ENCODE data around the gene PIGP.

PIGP gene

DNA sequence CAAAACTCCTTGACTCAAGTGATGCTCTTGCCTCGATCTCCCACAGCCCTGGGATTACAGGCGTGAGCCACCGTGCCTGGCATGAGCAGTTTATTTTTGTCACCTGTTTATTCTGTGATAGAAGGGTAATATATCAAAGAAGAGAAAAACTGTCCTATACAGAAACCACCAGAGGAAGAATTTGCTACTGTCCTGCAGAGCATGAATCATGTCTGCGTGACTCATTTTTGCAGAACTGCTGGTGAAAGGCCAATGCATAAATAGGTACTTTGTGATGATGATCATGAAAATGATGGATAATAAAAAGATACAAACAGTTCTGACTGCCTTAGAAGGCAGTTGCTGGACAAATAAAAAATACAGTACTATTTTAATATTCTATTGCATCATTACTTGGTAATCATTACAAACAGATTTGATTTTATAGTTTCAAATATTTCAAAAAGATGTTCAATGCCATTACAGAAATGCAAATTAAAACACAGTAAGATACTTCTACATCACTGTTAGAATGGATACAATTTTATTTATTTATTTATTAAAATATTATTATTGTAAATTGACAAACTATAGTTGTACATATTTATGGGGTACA, 39.9 kb downstream of the PIGP start:
- no peaks in the 10 kb centered on the region for H3K4me1 ChIP-seq (ENCODE audit: control insufficient read depth in 1 of 2, insufficient read depth in 2 of 2, low read length in 2 of 2)
- H3K9ac ChIP-seq (ENCODE audit: low read depth in 1 of 2, low read length in 2 of 2) = no peak overlapping the region
- no peak overlapping the region for H3K27ac ChIP-seq (ENCODE audit: low read depth, low read length)
- no peak overlapping the region for H3K4me3 ChIP-seq (ENCODE audit: low read depth in 1 of 2, low read length in 2 of 2)
- no peaks in the 10 kb centered on the region for H3K9me3 ChIP-seq (ENCODE audit: control insufficient read depth in 1 of 2, low read length in 2 of 2)
- H3K36me3 ChIP-seq (ENCODE audit: control insufficient read depth in 1 of 2, insufficient read depth in 2 of 2, low read length in 2 of 2) = no peaks in the 10 kb centered on the region
- no peaks in the 10 kb centered on the region for H3K27me3 ChIP-seq (ENCODE audit: control insufficient read depth in 1 of 2, insufficient read depth in 2 of 2, low read length in 2 of 2)

DNA sequence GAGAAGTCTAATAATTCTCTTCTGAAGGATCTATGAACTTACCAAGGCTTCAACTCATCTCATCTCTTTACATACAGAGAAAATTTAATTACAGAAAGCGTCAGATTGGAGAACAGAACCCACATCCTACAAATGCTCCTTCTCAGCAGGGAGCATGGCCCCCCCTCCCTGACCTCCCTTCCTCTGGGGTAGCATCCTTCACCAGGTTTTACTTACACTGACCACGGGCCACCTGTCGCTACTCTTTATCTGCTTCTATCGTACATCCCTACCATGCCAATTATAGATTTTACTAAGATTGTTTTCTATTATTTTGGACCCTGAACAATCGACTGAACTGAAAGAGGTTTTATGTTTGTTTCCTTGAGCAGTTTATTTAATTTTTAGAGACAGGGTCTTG, 40.6 kb downstream of the PIGP start:
- Histone ChIP-seq H3K9ac (ENCODE audit: low read depth in 1 of 2, low read length in 2 of 2) (no peak overlapping the region), H3K27me3 (ENCODE audit: control insufficient read depth in 1 of 2, insufficient read depth in 2 of 2, low read length in 2 of 2) (no peaks in the 10 kb centered on the region), H3K27ac (ENCODE audit: low read depth, low read length) (no peak overlapping the region), H3K4me1 (ENCODE audit: control insufficient read depth in 1 of 2, insufficient read depth in 2 of 2, low read length in 2 of 2) (no peaks in the 10 kb centered on the region), H3K9me3 (ENCODE audit: control insufficient read depth in 1 of 2, low read length in 2 of 2) (no peaks in the 10 kb centered on the region), H3K4me3 (ENCODE audit: low read depth in 1 of 2, low read length in 2 of 2) (no peak overlapping the region), H3K36me3 (ENCODE audit: control insufficient read depth in 1 of 2, insufficient read depth in 2 of 2, low read length in 2 of 2) (no peaks in the 10 kb centered on the region)

DNA sequence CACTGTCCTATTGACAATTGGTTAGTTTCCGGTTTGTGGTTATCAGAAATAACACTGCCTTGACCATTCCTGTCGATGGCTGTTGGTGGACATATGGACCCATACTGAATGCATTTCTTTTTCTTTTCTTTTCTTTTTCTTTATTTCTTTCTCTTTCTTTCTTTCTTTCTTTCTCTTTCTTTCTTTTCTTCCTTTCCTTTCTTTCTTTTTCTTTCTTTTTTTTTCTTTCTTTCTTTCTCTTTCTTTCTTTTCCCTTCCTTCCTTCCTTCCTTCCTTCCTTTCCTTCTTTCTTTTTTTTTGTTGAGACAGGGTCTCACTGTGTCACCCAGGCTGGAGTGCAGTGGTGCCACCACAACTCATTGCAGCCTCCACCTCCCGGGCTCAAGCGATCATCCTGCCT, 42.0 kb downstream of the PIGP start:
- H3K27ac ChIP-seq (ENCODE audit: low read depth, low read length) = no peak overlapping the region
- no peaks in the 10 kb centered on the region for H3K9me3 ChIP-seq (ENCODE audit: control insufficient read depth in 1 of 2, low read length in 2 of 2)
- H3K4me1 ChIP-seq (ENCODE audit: control insufficient read depth in 1 of 2, insufficient read depth in 2 of 2, low read length in 2 of 2) = no peaks in the 10 kb centered on the region
- no peaks in the 10 kb centered on the region for H3K36me3 ChIP-seq (ENCODE audit: control insufficient read depth in 1 of 2, insufficient read depth in 2 of 2, low read length in 2 of 2)
- no peaks in the 10 kb centered on the region for H3K27me3 ChIP-seq (ENCODE audit: control insufficient read depth in 1 of 2, insufficient read depth in 2 of 2, low read length in 2 of 2)
- no peak overlapping the region for H3K9ac ChIP-seq (ENCODE audit: low read depth in 1 of 2, low read length in 2 of 2)
- H3K4me3 ChIP-seq (ENCODE audit: low read depth in 1 of 2, low read length in 2 of 2) = no peak overlapping the region

DNA sequence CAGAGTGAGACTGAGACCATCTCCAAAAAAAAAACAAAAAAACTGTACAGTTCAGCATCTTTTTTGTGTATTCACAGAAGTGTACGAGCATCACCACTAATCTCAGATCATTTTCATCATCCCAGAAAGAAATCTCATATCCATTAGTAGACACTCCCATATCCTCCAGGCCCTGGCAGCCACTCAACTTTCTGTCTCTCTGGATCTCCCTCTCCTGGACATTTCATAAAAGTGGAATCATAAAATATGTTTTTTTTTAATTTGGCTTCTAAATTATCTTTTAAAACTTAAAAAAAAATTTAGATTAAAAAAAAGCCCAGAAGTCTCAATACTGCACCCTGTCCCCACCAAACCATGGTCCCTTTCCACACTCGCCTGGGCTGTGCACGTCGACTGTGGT, 44.3 kb downstream of the PIGP start:
- Histone ChIP-seq H3K4me1 (ENCODE audit: control insufficient read depth in 1 of 2, insufficient read depth in 2 of 2, low read length in 2 of 2) (no peaks in the 10 kb centered on the region), H3K9me3 (ENCODE audit: control insufficient read depth in 1 of 2, low read length in 2 of 2) (no peaks in the 10 kb centered on the region), H3K36me3 (ENCODE audit: control insufficient read depth in 1 of 2, insufficient read depth in 2 of 2, low read length in 2 of 2) (no peaks in the 10 kb centered on the region), H3K4me3 (ENCODE audit: low read depth in 1 of 2, low read length in 2 of 2) (no peak overlapping the region), H3K9ac (ENCODE audit: low read depth in 1 of 2, low read length in 2 of 2) (no peak overlapping the region), H3K27ac (ENCODE audit: low read depth, low read length) (no peak overlapping the region), H3K27me3 (ENCODE audit: control insufficient read depth in 1 of 2, insufficient read depth in 2 of 2, low read length in 2 of 2) (no peaks in the 10 kb centered on the region)

DNA sequence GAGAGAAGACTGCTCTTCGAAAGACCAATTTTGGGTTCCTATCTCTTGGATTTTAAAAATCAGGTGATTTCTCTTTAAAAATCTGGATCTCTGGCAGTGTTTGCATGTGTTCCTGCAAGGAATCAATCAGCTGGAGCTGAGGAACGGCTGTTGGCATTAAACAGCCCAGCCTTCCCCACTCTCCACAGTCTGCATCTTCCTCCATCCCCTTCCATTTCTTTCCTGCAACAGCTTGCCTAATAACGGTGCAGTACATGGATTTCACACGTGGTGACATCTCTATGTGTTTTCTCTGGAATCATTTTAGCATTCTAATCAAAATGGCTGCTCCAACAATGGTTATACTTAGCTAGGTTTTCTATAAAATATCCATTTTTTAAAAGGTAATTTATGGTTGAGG, 46.4 kb downstream of the PIGP start:
- Histone ChIP-seq H3K27ac (ENCODE audit: low read depth, low read length) (no peak overlapping the region), H3K9ac (ENCODE audit: low read depth in 1 of 2, low read length in 2 of 2) (no peak overlapping the region), H3K27me3 (ENCODE audit: control insufficient read depth in 1 of 2, insufficient read depth in 2 of 2, low read length in 2 of 2) (no peaks in the 10 kb centered on the region), H3K9me3 (ENCODE audit: control insufficient read depth in 1 of 2, low read length in 2 of 2) (no peaks in the 10 kb centered on the region), H3K4me1 (ENCODE audit: control insufficient read depth in 1 of 2, insufficient read depth in 2 of 2, low read length in 2 of 2) (no peaks in the 10 kb centered on the region), H3K36me3 (ENCODE audit: control insufficient read depth in 1 of 2, insufficient read depth in 2 of 2, low read length in 2 of 2) (no peaks in the 10 kb centered on the region), H3K4me3 (ENCODE audit: low read depth in 1 of 2, low read length in 2 of 2) (no peak overlapping the region)

DNA sequence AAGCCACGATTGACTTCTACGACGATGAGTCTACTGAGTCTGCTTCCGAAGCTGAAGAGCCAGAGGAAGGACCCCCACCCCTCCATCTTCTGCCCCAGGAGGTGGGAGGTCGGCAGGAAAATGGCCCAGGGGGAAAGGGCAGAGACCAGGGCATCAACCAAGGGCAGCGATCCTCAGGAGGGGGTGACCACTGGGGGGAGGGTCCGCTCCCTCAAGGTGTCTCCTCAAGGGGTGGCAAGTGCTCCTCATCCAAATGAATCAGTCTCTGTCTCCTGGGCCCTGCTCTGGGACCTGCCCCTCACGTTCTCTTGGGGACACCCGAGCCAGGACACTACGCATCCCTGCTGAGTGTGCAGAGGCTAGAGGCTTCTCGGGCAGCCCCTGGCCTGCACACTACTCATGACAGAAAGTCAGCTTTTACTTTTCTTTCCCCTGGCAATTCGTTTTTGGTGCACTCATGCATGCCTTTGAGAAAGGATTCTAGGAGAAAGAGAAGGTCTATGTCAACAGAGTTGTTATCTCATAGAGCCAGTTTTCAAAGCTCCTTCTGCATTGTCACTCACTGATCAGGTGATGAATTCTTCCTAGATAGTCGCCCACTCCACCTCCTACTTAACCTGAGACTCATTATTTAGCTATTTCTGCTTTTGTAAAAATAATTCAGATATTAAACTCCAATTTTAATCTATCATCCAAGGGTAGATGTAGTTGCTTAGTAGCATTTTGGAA, 54.8 kb downstream of the PIGP start:
- H3K9ac ChIP-seq (ENCODE audit: low read depth in 1 of 2, low read length in 2 of 2) = no peak overlapping the region
- no peak overlapping the region for H3K27ac ChIP-seq (ENCODE audit: low read depth, low read length)
- no peaks in the 10 kb centered on the region for H3K27me3 ChIP-seq (ENCODE audit: control insufficient read depth in 1 of 2, insufficient read depth in 2 of 2, low read length in 2 of 2)
- H3K9me3 ChIP-seq (ENCODE audit: control insufficient read depth in 1 of 2, low read length in 2 of 2) = no peaks in the 10 kb centered on the region
- no peak overlapping the region for H3K4me3 ChIP-seq (ENCODE audit: low read depth in 1 of 2, low read length in 2 of 2)
- H3K4me1 ChIP-seq (ENCODE audit: control insufficient read depth in 1 of 2, insufficient read depth in 2 of 2, low read length in 2 of 2) = no peaks in the 10 kb centered on the region
- no peaks in the 10 kb centered on the region for H3K36me3 ChIP-seq (ENCODE audit: control insufficient read depth in 1 of 2, insufficient read depth in 2 of 2, low read length in 2 of 2)

Data from duodenal mucosa (tissue), 2 donors.